AG09319 (cell line): ENCODE results near the gene GADD45G.

ENCODE experiments used
- DNase-seq: peaks from one replicate; pipeline ENCODE4 v3.0.0-alpha.2; 2010; ENCODE audit warnings: low read depth; ENCODE audit errors: extremely low read depth
- CTCF ChIP-seq: IDR thresholded peaks from 2 replicates; pipeline ENCODE4 v1.5.1; 2011; ENCODE audit warnings: low read depth, mild to moderate bottlenecking, inconsistent platforms, low read length, moderate library complexity

Gene GADD45G

DNA sequence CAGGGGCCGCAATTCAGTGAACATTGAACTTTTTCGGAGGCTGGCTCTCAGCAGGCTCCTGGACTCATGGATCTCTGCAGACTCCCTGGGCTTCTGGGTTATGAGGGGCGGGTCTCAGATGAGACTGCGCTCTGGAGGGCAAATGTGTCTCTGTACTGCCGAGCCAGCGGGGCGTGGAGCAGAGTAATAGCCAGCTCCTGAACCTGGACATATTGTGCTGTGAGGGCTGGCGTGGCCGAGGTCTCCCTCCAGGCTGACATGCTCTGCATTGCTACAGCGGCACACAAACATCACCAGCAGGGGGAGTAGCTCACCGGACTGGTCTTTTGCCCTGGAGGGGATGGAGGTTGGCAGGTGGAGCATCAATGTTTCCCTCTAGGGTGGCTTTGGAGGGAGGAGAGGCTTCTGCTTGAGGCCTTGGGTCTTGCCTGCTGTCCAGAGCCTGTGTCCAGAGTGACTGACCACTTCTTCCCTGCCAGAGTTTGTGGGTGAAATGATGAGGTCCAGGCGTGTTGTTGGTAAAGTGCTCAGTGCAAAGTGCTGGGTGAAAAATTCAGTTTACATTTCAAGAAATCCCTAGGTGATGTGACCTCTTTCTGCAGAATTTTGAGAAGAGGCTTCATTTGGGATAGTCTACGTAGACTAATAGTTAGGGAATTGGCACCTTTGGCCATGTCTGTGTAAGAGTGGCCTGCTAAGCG is 10.9 kb upstream of the GADD45G start:
- no peak for DNase-seq
- peak; percentile 60 for TF ChIP-seq CTCF

- TF ChIP-seq CTCF: no peak
- DNase-seq: no peak
Measured at GRCh38 chr9:89594811-89595550, 9.8 kb upstream of the GADD45G start.

GRCh38 chr9:89595646-89596045 is 9.2 kb upstream of the GADD45G start:
- no peak for TF ChIP-seq CTCF
- no peak for DNase-seq

DNA sequence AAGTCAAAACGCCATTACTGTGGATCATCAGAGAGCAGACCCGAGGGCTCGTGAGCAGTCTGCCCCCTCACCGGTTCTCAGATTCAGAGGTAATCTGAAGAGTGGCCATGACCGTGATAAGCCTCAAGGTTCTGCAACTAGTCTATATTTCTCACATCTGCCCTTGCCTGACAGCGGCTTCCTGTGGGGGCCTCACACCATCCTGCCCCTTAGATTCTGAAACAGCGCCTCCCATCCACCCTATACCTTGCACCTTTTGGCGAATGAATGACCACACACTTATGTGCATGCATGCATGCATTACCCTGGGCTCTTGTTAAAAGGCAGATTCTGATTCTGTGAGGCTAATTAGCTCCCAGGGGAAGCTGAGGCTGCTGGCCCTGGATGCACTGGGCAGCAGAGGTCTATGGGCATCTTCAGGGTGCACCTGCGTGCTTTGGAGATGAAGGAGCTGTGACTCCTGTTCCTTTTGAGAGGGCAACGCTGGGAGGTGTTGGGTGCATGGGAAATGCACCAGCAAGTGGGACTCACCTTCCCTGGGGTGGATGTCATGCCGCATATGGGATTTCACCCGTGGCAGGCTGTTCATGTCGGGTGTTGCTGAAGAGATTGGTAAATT is 7.8 kb upstream of the GADD45G start:
- no peak for TF ChIP-seq CTCF
- DNase-seq: no peak

DNA sequence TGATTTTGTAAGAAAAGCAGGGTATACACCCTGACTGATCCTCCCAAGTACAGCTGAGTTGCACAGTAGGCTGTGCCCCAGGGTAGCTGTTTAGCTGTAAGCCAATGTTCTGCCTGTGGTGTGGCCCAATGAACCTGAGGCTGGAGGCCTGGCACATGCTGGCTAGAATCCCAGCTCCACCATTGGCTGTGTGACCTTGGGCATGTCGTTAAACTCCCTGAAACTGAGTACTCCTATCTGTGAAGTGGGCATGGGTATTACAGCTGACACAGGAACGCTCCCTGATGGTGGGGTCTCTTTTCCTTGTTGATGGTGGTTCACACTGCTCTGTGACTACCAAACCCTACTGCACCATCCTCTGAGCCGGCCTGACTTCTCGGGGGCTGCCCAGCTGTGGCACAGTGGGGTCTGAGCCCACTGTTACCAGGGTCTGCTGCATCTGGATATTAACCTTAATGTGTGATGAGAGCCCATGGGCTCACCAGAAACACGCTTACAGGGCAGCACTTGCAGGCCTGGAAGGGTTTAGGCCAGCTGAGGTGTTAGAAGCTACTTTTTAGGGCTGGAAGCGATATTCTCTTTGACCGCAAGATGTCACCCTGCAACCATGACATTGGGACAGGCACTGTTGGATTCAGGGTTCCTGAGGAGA is 7.0 kb upstream of the GADD45G start:
- TF ChIP-seq CTCF: peak; percentile 78
- DNase-seq: no peak

GRCh38 chr9:89598363-89598713 is 6.5 kb upstream of the GADD45G start:
- no peak for DNase-seq
- no peak for TF ChIP-seq CTCF

DNA sequence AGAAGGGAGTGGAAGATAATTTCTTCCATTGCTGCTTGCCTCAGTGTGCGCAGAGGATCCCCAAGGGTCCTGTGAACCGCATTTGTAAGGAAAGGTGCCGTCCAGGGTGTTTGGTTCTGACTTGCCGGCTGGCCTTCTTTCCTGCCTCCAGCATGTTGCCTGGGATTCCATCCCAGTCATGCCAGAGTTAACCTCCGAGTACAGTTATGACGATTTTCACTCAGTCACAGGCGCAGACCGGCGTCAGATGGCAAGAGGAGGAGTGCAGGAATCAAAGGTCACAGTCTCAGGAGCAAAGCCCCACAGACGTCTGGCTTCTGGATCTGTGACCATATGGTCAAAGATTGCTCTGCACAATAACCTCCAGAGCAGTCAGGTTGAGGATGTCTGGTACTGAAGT is 5.9 kb upstream of the GADD45G start:
- DNase-seq: no peak
- TF ChIP-seq CTCF: no peak
